ENCODE results near the gene DPM3. TPM values are rescaled to one million over a fixed set of nuclear protein-coding genes. Genes with fewer than 3 reads are reported as not detected.

Gene DPM3
- polyA plus RNA-seq, 1 of the 3 experiments (the other 2 are of a cell fraction): 317 TPM

GRCh38 chr1:155134880-155135414, 5.4 kb downstream of the DPM3 start:
- peak overlapping the region; percentile 96 to 98 for H3K27ac ChIP-seq (ENCODE audit: low read depth in 2 of 2, low read length in 1 of 2)
- peaks cover 38% of the 10 kb centered on the region for H3K79me2 ChIP-seq (ENCODE audit: insufficient read depth)
- peaks cover 35% of the 10 kb centered on the region for H3F3A ChIP-seq (replicated peaks; ENCODE audit: insufficient read depth)
- peak; percentile 66 for DNase-seq
- no peaks in the 10 kb centered on the region for H3K9me2 ChIP-seq
- peak overlapping the region; percentile 89 for H3K9ac ChIP-seq
- ChIA-PET POLR2A (interaction anchor here (1.0 to 1.6 kb wide), 2 partner anchors 33 to 43 kb away, joined by 4 to 5 read pairs; no protein-coding TSS in a partner anchor), CTCF (interaction anchor here (0.7 to 5.6 kb wide), 11 partner anchors 11 to 286 kb away, joined by 3 to 43 read pairs (median 4); partner anchors contain the start of genes KRTCAP2, MTX1 and THBS3)
- H4K20me1 ChIP-seq (ENCODE audit: insufficient read depth): no peaks in the 10 kb centered on the region
- H3K4me1 ChIP-seq (ENCODE audit: control insufficient read depth in 1 of 2, insufficient read depth in 2 of 2, low read depth in 1 of 2, low read length in 1 of 2): peaks cover 9 to 43% of the 10 kb centered on the region in 2 experiments; a peak in 3 of 4 replicates
- peak overlapping the region; percentile 91 for H3K4me2 ChIP-seq
- peaks cover 17 to 34% of the 10 kb centered on the region in 2 experiments for H3K36me3 ChIP-seq (replicated peaks in 1 of 2; ENCODE audit: control insufficient read depth in 1 of 2, insufficient read depth in 2 of 2, low read length in 1 of 2)
- 9% methylated on average over 17 of the region's 18 CpGs for WGBS (ENCODE audit: low lambda C conversion rate)
- H3K27me3 ChIP-seq (ENCODE audit: insufficient read depth): no peaks in the 10 kb centered on the region
- H3K9me3 ChIP-seq: no peaks in the 10 kb centered on the region
- peak overlapping the region; percentile 78 for H2AFZ ChIP-seq (ENCODE audit: low read depth)
- TF ChIP-seq RAD21 (IDR thresholded peaks at IDR 0.05; ENCODE audit: low read length): no peak
- TF ChIP-seq FOXM1 (IDR thresholded peaks at IDR 0.05; ENCODE audit: low read depth): no peak
- peak; percentile 65 for TF ChIP-seq MAX (IDR thresholded peaks at IDR 0.05; ENCODE audit: low read depth)
- TF ChIP-seq TAF1 (IDR thresholded peaks at IDR 0.05; ENCODE audit: borderline replicate concordance, low read depth, low read length): no peak
- no peak for TF ChIP-seq EP300 (IDR thresholded peaks at IDR 0.05; ENCODE audit: borderline replicate concordance in 1 of 2, low read depth in 1 of 2, low read length in 1 of 2)
- peak; percentile 31; the same call in 1 of the 2 replicates for TF ChIP-seq FOSL2 (IDR thresholded peaks at IDR 0.05; ENCODE audit: borderline replicate concordance, low read depth)
- peak; percentile 55 for TF ChIP-seq MXI1 (IDR thresholded peaks at IDR 0.05; ENCODE audit: low read depth, low read length)
- no peak for TF ChIP-seq USF2 (IDR thresholded peaks at IDR 0.05; ENCODE audit: borderline replicate concordance, low read depth, low read length)
- TF ChIP-seq TCF12 (IDR thresholded peaks at IDR 0.05): no peak
- 0 out of 2 replicates have a peak, but pooled peaks have one; percentile 16 for TF ChIP-seq RFX5 (IDR thresholded peaks at IDR 0.05; ENCODE audit: low read length)
- TF ChIP-seq GABPA (IDR thresholded peaks at IDR 0.05; ENCODE audit: low read depth): no peak
- TF ChIP-seq SIN3A (IDR thresholded peaks at IDR 0.05; ENCODE audit: borderline replicate concordance, low read depth, low read length): peak; percentile 37; the same call in 1 of the 2 replicates
- TF ChIP-seq GATA2 (CRISPR knock-in tag; IDR thresholded peaks at IDR 0.05): 0 out of 2 replicates have a peak, but pooled peaks have one; percentile 6
- peak overlapping the region; percentile 72 to 73 for H3K4me3 ChIP-seq (ENCODE audit: low read depth in 2 of 2, low read length in 1 of 2)

GRCh38 chr1:155134322-155134721, 6.0 kb downstream of the DPM3 start:
- ChIA-PET POLR2A (interaction anchor here (1.0 to 1.6 kb wide), 2 partner anchors 33 to 43 kb away, joined by 4 to 5 read pairs; no protein-coding TSS in a partner anchor), CTCF (interaction anchor here (1.0 to 5.6 kb wide), 8 partner anchors 12 to 285 kb away, joined by 3 to 43 read pairs (median 5); partner anchors contain the start of genes MTX1 and THBS3)
- 88% methylated on average over 1 of the region's 1 CpG for WGBS (ENCODE audit: low lambda C conversion rate)
- Histone ChIP-seq H3K4me3 (ENCODE audit: low read depth in 2 of 2, low read length in 1 of 2) (peak overlapping the region in 1 of 2 experiments; percentile 73; a peak in 2 of 4 replicates), H3K79me2 (ENCODE audit: insufficient read depth) (peaks cover 32% of the 10 kb centered on the region), H3K4me1 (ENCODE audit: control insufficient read depth in 1 of 2, insufficient read depth in 2 of 2, low read depth in 1 of 2, low read length in 1 of 2) (peaks cover 15 to 50% of the 10 kb centered on the region in 2 experiments; a peak in 3 of 4 replicates), H3K9ac (0 out of 2 replicates have a peak overlapping the region, but pooled peaks have one; percentile 89), H3K36me3 (replicated peaks in 1 of 2; ENCODE audit: control insufficient read depth in 1 of 2, insufficient read depth in 2 of 2, low read length in 1 of 2) (peaks cover 17 to 34% of the 10 kb centered on the region in 2 experiments), H4K20me1 (ENCODE audit: insufficient read depth) (no peaks in the 10 kb centered on the region), H2AFZ (ENCODE audit: low read depth) (no peak overlapping the region), H3K27ac (ENCODE audit: low read depth in 2 of 2, low read length in 1 of 2) (peak overlapping the region; percentile 96 to 98), H3F3A (replicated peaks; ENCODE audit: insufficient read depth) (peaks cover 29% of the 10 kb centered on the region), H3K27me3 (ENCODE audit: insufficient read depth) (no peaks in the 10 kb centered on the region), H3K4me2 (peak overlapping the region; percentile 91), H3K9me2 (no peaks in the 10 kb centered on the region), H3K9me3 (no peaks in the 10 kb centered on the region)
- no peak for DNase-seq
- no peak for TF ChIP-seq TCF12 (IDR thresholded peaks at IDR 0.05)
- TF ChIP-seq REST (IDR thresholded peaks at IDR 0.05; ENCODE audit: low read depth, low read length): no peak
- no peak for TF ChIP-seq EP300 (IDR thresholded peaks at IDR 0.05; ENCODE audit: borderline replicate concordance in 1 of 2, low read depth in 1 of 2, low read length in 1 of 2)
- no peak for TF ChIP-seq GABPA (IDR thresholded peaks at IDR 0.05; ENCODE audit: low read depth)
- TF ChIP-seq NRF1 (IDR thresholded peaks at IDR 0.05; ENCODE audit: low read depth, low read length): no peak
- no peak for TF ChIP-seq RFX5 (IDR thresholded peaks at IDR 0.05; ENCODE audit: low read length)
- no peak for TF ChIP-seq FOXJ3 (CRISPR knock-in tag; IDR thresholded peaks at IDR 0.05)

Data from SK-N-SH (cell line).